Natural killer cell (primary cell): ENCODE results near the gene HAGH. TPM values are rescaled to one million over a fixed set of nuclear protein-coding genes. Genes with fewer than 3 reads are reported as not detected.
A peak's percentile ranks its signal among the peaks of the same experiment; 100 is the strongest.

Source experiments
- ATAC-seq, 3 donors: fragments of 150-1000 bp in 2 of 3; fragments of 200-7000 bp in 1 of 3; cut with Tn5 transposase; 1 replicate in 1 of 3; 2 replicates in 2 of 3; pipeline ENCODE4 v1.10.0; 2021; ENCODE audit warnings: mild to moderate bottlenecking in 2 of 3, moderate library complexity in 2 of 3
- DNase-seq, 2 donors: peaks; one replicate each; pipeline versions ENCODE4 v3.0.0 to v3.0.0-alpha.2; 2013 to 2021; ENCODE audit warnings: mixed read lengths in 1 of 2
- H3K27ac ChIP-seq: one replicate; pipeline ENCODE4 v1.5.1; 2013; ENCODE audit warnings: mild to moderate bottlenecking, low read length
- H3K27me3 ChIP-seq: one replicate; pipeline ENCODE4 v1.6.1; 2013; ENCODE audit warnings: low read length; ENCODE audit not compliant: control insufficient read depth, insufficient read depth
- H3K36me3 ChIP-seq: one replicate; pipeline ENCODE4 v1.6.1; 2013; ENCODE audit warnings: low read length; ENCODE audit not compliant: control insufficient read depth, insufficient read depth
- H3K4me1 ChIP-seq: one replicate; pipeline ENCODE4 v1.6.1; 2013; ENCODE audit warnings: low read length; ENCODE audit not compliant: control insufficient read depth, insufficient read depth
- H3K4me3 ChIP-seq: one replicate; pipeline ENCODE4 v1.5.1; 2013; ENCODE audit warnings: low read length
- H3K9me3 ChIP-seq: one replicate; pipeline ENCODE4 v1.6.1; 2013; ENCODE audit warnings: low read length; ENCODE audit not compliant: control insufficient read depth, insufficient read depth
- H3K27ac Mint-ChIP-seq, 2 donors: one replicate each; pipeline ENCODE4 v1.8.0; 2022; ENCODE audit warnings: mild to moderate bottlenecking in 2 of 2, mixed read lengths in 2 of 2, moderate library complexity in 1 of 2
- H3K27me3 Mint-ChIP-seq, 2 donors: one replicate each; pipeline ENCODE4 v1.8.0; 2022; ENCODE audit warnings: low read depth in 2 of 2, mixed read lengths in 2 of 2
- H3K36me3 Mint-ChIP-seq: one replicate; pipeline ENCODE4 v1.8.0; 2022; ENCODE audit warnings: mixed read lengths
- H3K4me1 Mint-ChIP-seq, 2 donors: one replicate each; pipeline ENCODE4 v1.8.0; 2022; ENCODE audit warnings: mixed read lengths in 2 of 2
- H3K4me3 Mint-ChIP-seq: one replicate; pipeline ENCODE4 v1.8.0; 2022; ENCODE audit warnings: mild to moderate bottlenecking, moderate library complexity, mixed read lengths
- H3K9me3 Mint-ChIP-seq, 2 donors: one replicate each; pipeline ENCODE4 v1.8.0; 2022; ENCODE audit warnings: mixed read lengths in 2 of 2
- CTCF ChIP-seq: fragments of 200-600 bp; IDR thresholded peaks from one replicate; pipeline ENCODE4 v1.8.0; 2022; ENCODE audit warnings: antibody characterized with exemption
- WGBS: methylation state at CpG from one replicate; pipeline ENCODE4 v1.1.7; 2013; ENCODE audit warnings: missing lambda C conversion rate; ENCODE audit not compliant: insufficient coverage; 5-methylcytosine and 5-hydroxymethylcytosine counted together
- intact Hi-C: fragments of 100-400 bp; cut with micrococcal nuclease; formaldehyde crosslinking; loops from one replicate; pipeline ENCODE4 v1.14.2; 2022
- total RNA-seq, 4 donors: library from RNA; stranded (reverse); fragments of 120-200 nt in 1 of 4; gene quantifications; one replicate each; pipeline versions ENCODE4 v1.2.3 to v1.2.4, GENCODE V29; 2013 to 2022

The HAGH gene
- total RNA-seq, 3 donors from 2014 or later (not counting 1 experiment from before 2014, with no cell fraction given) = 27.8 to 38.4 (median 37.5) TPM

- 89% methylated on average over 7 of the region's 7 CpGs for WGBS
- no peaks in the 10 kb centered on the region for H3K36me3 Mint-ChIP-seq
- ATAC-seq (no peak), DNase-seq (no peak)
- no peaks in the 10 kb centered on the region for H3K9me3 ChIP-seq
- no peak overlapping the region for H3K4me3 ChIP-seq
- peaks cover 45% of the 10 kb centered on the region for H3K4me1 ChIP-seq
- no peak overlapping the region for H3K27ac ChIP-seq
- H3K36me3 ChIP-seq = peaks cover 19% of the 10 kb centered on the region
- peaks cover 14 to 21% of the 10 kb centered on the region in 2 donors for H3K4me1 Mint-ChIP-seq
- no peaks in the 10 kb centered on the region for H3K9me3 Mint-ChIP-seq
- no peaks in the 10 kb centered on the region for H3K27me3 ChIP-seq
- no peak overlapping the region for H3K27ac Mint-ChIP-seq
- no peak overlapping the region for H3K4me3 Mint-ChIP-seq
- no peaks in the 10 kb centered on the region for H3K27me3 Mint-ChIP-seq
- no peak for TF ChIP-seq CTCF
- intact Hi-C loops = loop anchor here (5.0 to 10.0 kb wide), 2 partner anchors 150 to 378 kb away; no protein-coding TSS in a partner anchor
Observed at GRCh38 chr16:1774448-1774780, 52.2 kb downstream of the HAGH start.

GRCh38 chr16:1773703-1774447, 52.8 kb downstream of the HAGH start:
- WGBS = 13% methylated on average over 45 of the region's 45 CpGs
- Mint-ChIP-seq H3K9me3 (no peaks in the 10 kb centered on the region), H3K36me3 (no peaks in the 10 kb centered on the region), H3K27me3 (no peaks in the 10 kb centered on the region), H3K27ac (peak overlapping the region; percentile 31 to 54), H3K4me3 (peak overlapping the region; percentile 97), H3K4me1 (peaks cover 14 to 21% of the 10 kb centered on the region in 2 donors)
- Histone ChIP-seq H3K9me3 (no peaks in the 10 kb centered on the region), H3K27ac (peak overlapping the region; percentile 54), H3K4me1 (peaks cover 41% of the 10 kb centered on the region), H3K36me3 (peaks cover 19% of the 10 kb centered on the region), H3K4me3 (peak overlapping the region; percentile 61), H3K27me3 (no peaks in the 10 kb centered on the region)
- ATAC-seq (no peak), DNase-seq (peak in 1 of 2 donors; percentile 47)
- no peak for TF ChIP-seq CTCF
- intact Hi-C loops = loop anchor here (1.0 to 10.0 kb wide), 3 partner anchors 8 to 378 kb away; partner anchors contain the start of genes NUBP2 and SPSB3

- Histone ChIP-seq H3K27ac (peak within 1 kb of the TSS; percentile 54), H3K27me3 (no peaks in the 10 kb centered on the region), H3K4me3 (peak within 1 kb of the TSS; percentile 61), H3K36me3 (peaks cover 23% of the 10 kb centered on the region), H3K9me3 (no peaks in the 10 kb centered on the region), H3K4me1 (peaks cover 41% of the 10 kb centered on the region)
- H3K27me3 Mint-ChIP-seq = no peaks in the 10 kb centered on the region
- H3K27ac Mint-ChIP-seq = peak within 1 kb of the TSS; percentile 87 to 88
- peaks cover 14 to 21% of the 10 kb centered on the region in 2 donors for H3K4me1 Mint-ChIP-seq
- H3K9me3 Mint-ChIP-seq = no peaks in the 10 kb centered on the region
- H3K36me3 Mint-ChIP-seq = no peaks in the 10 kb centered on the region
- WGBS = under 1% methylated on average over 108 of the region's 108 CpGs
- peak; percentile 65 to 80 (median 66) for ATAC-seq
- intact Hi-C loops = loop anchor here (1.0 to 10.0 kb wide), 3 partner anchors 9 to 379 kb away; partner anchors contain the start of genes NUBP2 and SPSB3
- H3K4me3 Mint-ChIP-seq = peak within 1 kb of the TSS; percentile 97
- peak; percentile 92 for TF ChIP-seq CTCF
- DNase-seq = peak; percentile 79 to 89
Observed at GRCh38 chr16:1772908-1773702, 53.5 kb downstream of the HAGH start, which contains the start of gene MRPS34. Gene MRPS34 (minus strand): TSS chr16:1773134. CDS start chr16:1773119, 15 bp downstream.
